Smooth muscle cell of the umbilical artery (primary cell): ENCODE data around the gene SPTBN2. TPM values are rescaled to one million over a fixed set of nuclear protein-coding genes. Genes with fewer than 3 reads are reported as not detected.

Experiments
- total RNA-seq: library from RNA; depleted of rRNA; stranded (reverse); fragments of >200 nt; gene quantifications from 2 replicates; pipeline ENCODE4 v1.2.3, GENCODE V29; 2014

The SPTBN2 gene
- 4.2 and 5.7 TPM in 2 replicates for total RNA-seq

DNA sequence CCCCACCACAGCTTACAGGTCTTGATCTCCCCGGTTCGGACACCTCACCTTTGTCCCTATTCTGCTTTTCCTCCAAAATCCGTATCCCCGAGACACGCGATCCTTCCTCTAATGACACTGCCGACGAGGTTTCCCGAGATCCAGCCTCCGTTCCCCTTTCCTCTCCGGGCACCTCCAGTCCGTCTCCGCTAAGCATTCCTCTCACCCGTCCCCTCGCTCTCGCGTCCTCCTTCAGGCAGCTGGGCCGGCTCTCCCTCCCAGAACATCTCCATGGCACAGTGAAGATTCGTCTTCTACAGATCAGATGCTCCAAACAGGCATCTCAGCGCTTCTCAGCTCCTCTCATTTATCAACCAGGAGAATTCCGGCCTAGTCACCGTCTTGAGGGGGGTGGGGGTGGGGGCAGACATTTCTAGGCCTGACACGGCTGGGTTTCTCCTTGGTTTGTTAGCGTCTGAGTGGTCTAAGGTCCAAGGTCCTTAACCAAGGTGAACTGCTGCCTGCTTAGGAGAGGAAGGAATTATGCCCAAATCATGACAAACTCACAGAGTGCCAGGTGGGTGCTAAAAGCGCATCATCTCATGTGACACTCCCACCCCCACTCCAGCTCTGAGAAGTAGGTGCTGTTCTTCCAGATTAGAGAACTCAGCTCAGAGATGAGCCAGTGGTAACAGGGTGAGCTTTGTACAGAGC is at the start of gene SPTBN2:
TSS of gene SPTBN2 (minus strand) at position 524 of the 693 bp plus-strand sequence. CDS start 7,976 bp downstream, outside the sequence.

DNA sequence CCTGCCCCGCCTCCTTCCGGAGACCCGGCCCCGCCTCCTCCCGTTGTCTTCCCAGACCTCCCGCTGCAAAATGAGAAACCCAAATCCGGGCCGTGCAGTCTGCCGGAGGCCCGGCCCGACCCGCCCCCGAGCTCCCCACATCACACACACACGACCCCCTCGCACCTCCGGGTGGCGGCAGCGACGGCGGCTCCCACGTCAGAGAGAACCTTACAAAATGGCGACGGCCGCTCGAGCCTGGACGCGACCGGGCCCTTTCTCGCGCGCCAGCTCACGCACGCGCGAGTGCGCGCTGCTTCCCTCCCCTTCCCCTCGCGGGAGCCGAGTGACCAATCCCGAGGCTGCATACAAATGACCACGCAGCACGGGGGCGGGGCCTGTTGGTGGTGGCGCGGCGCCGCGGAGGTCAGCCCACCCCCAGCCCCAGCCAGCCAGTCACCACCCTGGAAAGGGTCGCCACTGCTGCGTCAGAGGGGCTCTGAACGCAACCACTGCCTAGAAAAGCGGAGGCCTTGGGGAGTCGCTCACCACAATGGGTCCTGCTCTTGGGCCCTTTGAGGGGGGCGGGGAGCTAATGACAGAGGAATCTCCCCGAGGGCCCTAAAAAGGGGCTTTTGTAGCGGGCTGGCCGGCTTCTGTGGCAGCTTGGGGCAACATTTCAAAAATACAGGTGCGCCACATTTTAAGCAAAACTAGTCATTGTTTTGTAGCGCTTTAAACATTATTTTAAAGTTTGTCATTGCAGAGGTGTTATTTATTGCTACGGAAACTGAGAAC is 51.2 kb downstream of the SPTBN2 start, which contains the start of gene RBM4B:
TSS of gene RBM4B (minus strand) at position 289 of the 777 bp plus-strand sequence. CDS start 808 bp downstream, outside the sequence.

DNA sequence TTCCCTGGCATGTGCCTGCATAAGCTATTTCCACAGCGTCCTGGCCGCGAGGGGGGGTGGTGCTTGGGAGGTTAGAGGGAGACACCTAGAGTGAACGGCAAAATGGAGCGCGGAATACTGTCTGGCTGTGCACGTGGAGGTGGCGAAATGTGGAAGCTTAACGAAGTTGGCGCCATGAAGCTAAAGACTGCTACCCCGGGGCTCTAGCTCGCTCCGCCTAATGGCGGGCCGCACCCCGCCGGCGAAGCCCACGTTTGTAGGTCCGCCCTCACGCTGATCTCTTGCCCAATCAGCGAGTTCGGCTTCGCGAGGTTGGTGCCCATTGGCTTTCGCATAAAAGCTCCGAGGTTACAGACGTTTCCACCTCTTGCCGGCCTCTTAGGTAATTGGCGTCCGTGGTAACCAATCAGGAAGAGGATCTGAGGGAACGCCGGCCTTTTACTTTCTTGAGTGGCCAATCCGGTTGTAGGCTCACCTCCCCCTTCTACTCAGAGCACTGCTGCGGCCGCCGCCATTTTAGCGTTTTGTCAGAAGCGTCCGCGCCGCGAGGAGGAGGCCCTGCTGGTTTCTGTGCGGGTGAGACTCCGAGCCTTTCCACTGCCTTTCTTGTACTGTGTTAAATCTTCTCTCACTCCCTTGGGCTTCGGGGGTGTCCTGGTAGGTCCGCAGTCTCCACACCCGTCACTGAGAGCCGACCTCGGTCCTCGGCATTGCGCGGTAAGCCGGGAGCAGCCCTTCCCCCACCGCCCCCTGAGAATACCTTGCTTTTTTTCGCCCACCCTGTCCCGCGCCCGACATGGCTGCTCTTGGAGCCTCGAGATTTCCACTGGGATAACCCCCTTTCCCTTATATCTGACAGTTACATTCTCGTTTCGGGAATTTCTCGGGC is 90.6 kb downstream of the SPTBN2 start, which contains the start of gene RBM4:
TSS of gene RBM4 (plus strand) at position 527 of the 889 bp plus-strand sequence. CDS start 1,009 bp downstream, outside the sequence.

Other genes starting within 250 kb of the SPTBN2 start
- gene DPP3, start 248.8 kb downstream of the SPTBN2 start, total RNA-seq = 43.1 and 63.9 TPM in 2 replicates
- gene BBS1, start 218.6 kb downstream of the SPTBN2 start, total RNA-seq = 34.4 and 38.2 TPM in 2 replicates
- 15.7 and 16.1 TPM in 2 replicates for gene ZDHHC24, start 183.2 kb downstream of the SPTBN2 start, total RNA-seq
- gene ACTN3, start 182.3 kb downstream of the SPTBN2 start, total RNA-seq = under 0.01 and 0.09 TPM in 2 replicates
- gene CTSF, start 160.6 kb downstream of the SPTBN2 start, total RNA-seq = 13.8 and 27.0 TPM in 2 replicates
- gene CCDC87, start 136.2 kb downstream of the SPTBN2 start, total RNA-seq = 0.32 and 0.89 TPM in 2 replicates
- 30.9 and 41.6 TPM in 2 replicates for gene CCS, start 136.0 kb downstream of the SPTBN2 start, total RNA-seq
- 25.2 and 43.8 TPM in 2 replicates for gene RBM14, start 112.6 kb downstream of the SPTBN2 start, total RNA-seq
- gene RBM4, start 90.5 kb downstream of the SPTBN2 start, total RNA-seq = 92.7 and 93.8 TPM in 2 replicates
- 26.4 and 33.6 TPM in 2 replicates for gene RBM4B, start 51.3 kb downstream of the SPTBN2 start, total RNA-seq
- gene RCE1, start 114.2 kb upstream of the SPTBN2 start, total RNA-seq = 11.9 and 13.5 TPM in 2 replicates
- gene LRFN4, start 127.8 kb upstream of the SPTBN2 start, total RNA-seq = 10.1 and 25.9 TPM in 2 replicates
- 11.5 and 31.5 TPM in 2 replicates for gene PC, start 229.2 kb upstream of the SPTBN2 start, total RNA-seq
- gene C11orf86, start 246.1 kb upstream of the SPTBN2 start, total RNA-seq = 0.30 TPM in 1 of 2 replicates, not detected in the other